ENCODE measurements around the gene CERK. TPM values are rescaled to one million over a fixed set of nuclear protein-coding genes. Genes with fewer than 3 reads are reported as not detected.

CERK gene
- total RNA-seq, 1 donor from 2014 or later = 38.4 TPM

- TF ChIP-seq, protein P1, sequence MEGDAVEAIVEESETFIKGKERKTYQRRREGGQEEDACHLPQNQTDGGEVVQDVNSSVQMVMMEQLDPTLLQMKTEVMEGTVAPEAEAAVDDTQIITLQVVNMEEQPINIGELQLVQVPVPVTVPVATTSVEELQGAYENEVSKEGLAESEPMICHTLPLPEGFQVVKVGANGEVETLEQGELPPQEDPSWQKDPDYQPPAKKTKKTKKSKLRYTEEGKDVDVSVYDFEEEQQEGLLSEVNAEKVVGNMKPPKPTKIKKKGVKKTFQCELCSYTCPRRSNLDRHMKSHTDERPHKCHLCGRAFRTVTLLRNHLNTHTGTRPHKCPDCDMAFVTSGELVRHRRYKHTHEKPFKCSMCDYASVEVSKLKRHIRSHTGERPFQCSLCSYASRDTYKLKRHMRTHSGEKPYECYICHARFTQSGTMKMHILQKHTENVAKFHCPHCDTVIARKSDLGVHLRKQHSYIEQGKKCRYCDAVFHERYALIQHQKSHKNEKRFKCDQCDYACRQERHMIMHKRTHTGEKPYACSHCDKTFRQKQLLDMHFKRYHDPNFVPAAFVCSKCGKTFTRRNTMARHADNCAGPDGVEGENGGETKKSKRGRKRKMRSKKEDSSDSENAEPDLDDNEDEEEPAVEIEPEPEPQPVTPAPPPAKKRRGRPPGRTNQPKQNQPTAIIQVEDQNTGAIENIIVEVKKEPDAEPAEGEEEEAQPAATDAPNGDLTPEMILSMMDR (IDR thresholded peaks at IDR 0.05) = no peak
- Mint-ChIP-seq H3K9me3 (ENCODE audit: unreplicated experiment) (no peaks in the 10 kb centered on the region), H3K27me3 (ENCODE audit: unreplicated experiment) (no peaks in the 10 kb centered on the region), H3K4me3 (ENCODE audit: unreplicated experiment) (peak overlapping the region; percentile 71), H3K36me3 (ENCODE audit: unreplicated experiment) (no peaks in the 10 kb centered on the region), H3K4me1 (ENCODE audit: unreplicated experiment) (peaks cover 38% of the 10 kb centered on the region), H3K27ac (ENCODE audit: unreplicated experiment) (peak overlapping the region; percentile 57)
- no peak for DNase-seq (ENCODE audit: extremely low spot score, unreplicated experiment)
Measured at GRCh38 chr22:46761017-46761416, 23.0 kb upstream of the CERK start.

GRCh38 chr22:46758867-46759290 lies 20.8 kb upstream of the CERK start:
- Mint-ChIP-seq H3K4me1 (ENCODE audit: unreplicated experiment) (peaks cover 38% of the 10 kb centered on the region), H3K36me3 (ENCODE audit: unreplicated experiment) (no peaks in the 10 kb centered on the region)
- no peak for DNase-seq (ENCODE audit: extremely low spot score, unreplicated experiment)

DNA sequence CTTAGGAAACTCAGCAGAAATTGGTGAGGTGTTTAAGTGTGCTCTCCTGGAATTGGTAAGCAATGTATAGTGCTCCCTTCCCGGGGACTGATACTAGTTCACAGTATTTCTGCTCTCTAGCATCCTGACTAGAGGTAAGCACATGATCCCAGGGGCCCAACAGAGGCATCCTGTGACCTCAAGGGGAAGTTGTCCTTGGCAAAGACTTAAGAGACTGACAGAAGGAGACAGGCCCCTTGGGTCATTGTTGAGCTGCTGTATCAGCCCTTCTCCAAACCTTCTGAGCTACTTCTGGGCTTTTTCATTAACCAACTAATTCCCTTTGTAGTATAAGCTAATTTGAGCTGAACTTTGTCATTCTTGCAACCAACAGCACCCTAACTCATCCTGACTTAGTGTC lies 20.1 kb upstream of the CERK start:
- H3K27ac Mint-ChIP-seq (ENCODE audit: unreplicated experiment) = no peak overlapping the region
- no peaks in the 10 kb centered on the region for H3K36me3 Mint-ChIP-seq (ENCODE audit: unreplicated experiment)
- H3K4me3 Mint-ChIP-seq (ENCODE audit: unreplicated experiment) = no peak overlapping the region
- no peaks in the 10 kb centered on the region for H3K9me3 Mint-ChIP-seq (ENCODE audit: unreplicated experiment)
- H3K27me3 Mint-ChIP-seq (ENCODE audit: unreplicated experiment) = no peaks in the 10 kb centered on the region
- TF ChIP-seq, protein P1 (IDR thresholded peaks at IDR 0.05) = no peak
- H3K4me1 Mint-ChIP-seq (ENCODE audit: unreplicated experiment) = peaks cover 36% of the 10 kb centered on the region
- DNase-seq (ENCODE audit: extremely low spot score, unreplicated experiment) = no peak

More at GRCh38 chr22:46758867-46759290, 20.8 kb upstream of the CERK start:
- Mint-ChIP-seq H3K27me3 (ENCODE audit: unreplicated experiment) (no peaks in the 10 kb centered on the region), H3K4me3 (ENCODE audit: unreplicated experiment) (no peak overlapping the region), H3K27ac (ENCODE audit: unreplicated experiment) (peak overlapping the region; percentile 2), H3K9me3 (ENCODE audit: unreplicated experiment) (no peaks in the 10 kb centered on the region)
- TF ChIP-seq, protein P1 (IDR thresholded peaks at IDR 0.05) = peak; percentile 68

DNA sequence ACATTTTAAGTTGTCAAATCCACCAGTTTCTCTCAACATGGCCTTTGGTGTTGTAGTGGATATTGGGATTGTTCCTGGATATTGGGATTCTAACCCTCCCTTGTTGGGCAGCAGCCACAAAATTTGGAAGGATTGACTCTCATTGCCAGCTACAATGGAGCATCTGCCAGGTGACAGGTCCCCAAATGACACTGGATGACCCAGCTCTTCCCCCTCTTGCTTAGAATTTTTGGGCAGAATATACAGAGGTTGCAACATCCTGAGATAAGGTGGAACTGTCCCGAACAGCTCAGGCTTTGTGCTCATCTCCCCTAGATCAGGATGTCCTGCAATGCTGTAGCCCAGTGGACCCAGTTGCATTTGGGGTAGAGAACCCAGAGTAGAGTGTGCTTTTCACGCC lies 19.1 kb upstream of the CERK start:
- Mint-ChIP-seq H3K9me3 (ENCODE audit: unreplicated experiment) (no peaks in the 10 kb centered on the region), H3K4me3 (ENCODE audit: unreplicated experiment) (no peak overlapping the region), H3K27ac (ENCODE audit: unreplicated experiment) (no peak overlapping the region), H3K36me3 (ENCODE audit: unreplicated experiment) (no peaks in the 10 kb centered on the region), H3K4me1 (ENCODE audit: unreplicated experiment) (peaks cover 32% of the 10 kb centered on the region), H3K27me3 (ENCODE audit: unreplicated experiment) (no peaks in the 10 kb centered on the region)
- DNase-seq (ENCODE audit: extremely low spot score, unreplicated experiment) = no peak
- TF ChIP-seq, protein P1 (IDR thresholded peaks at IDR 0.05) = no peak

- DNase-seq (ENCODE audit: extremely low spot score, unreplicated experiment) = no peak
- no peaks in the 10 kb centered on the region for H3K27me3 Mint-ChIP-seq (ENCODE audit: unreplicated experiment)
- TF ChIP-seq, protein P1 (IDR thresholded peaks at IDR 0.05) = no peak
Measured at GRCh38 chr22:46756097-46756496, 18.0 kb upstream of the CERK start.

More at GRCh38 chr22:46756097-46756496, 18.0 kb upstream of the CERK start:
- Mint-ChIP-seq H3K36me3 (ENCODE audit: unreplicated experiment) (no peaks in the 10 kb centered on the region), H3K9me3 (ENCODE audit: unreplicated experiment) (no peaks in the 10 kb centered on the region), H3K4me1 (ENCODE audit: unreplicated experiment) (peaks cover 24% of the 10 kb centered on the region), H3K27ac (ENCODE audit: unreplicated experiment) (no peak overlapping the region), H3K4me3 (ENCODE audit: unreplicated experiment) (no peak overlapping the region)

Data from osteocyte (in vitro differentiated cells).